IMR-90 (cell line): ENCODE measurements around the gene PFKFB2. TPM values are rescaled to one million over a fixed set of nuclear protein-coding genes. Genes with fewer than 3 reads are reported as not detected.

Experiments used
- ATAC-seq: fragments of 200-7000 bp; cut with Tn5 transposase; 2 replicates; pipeline ENCODE4 v1.9.1; 2020; ENCODE audit warnings: low read depth, mild to moderate bottlenecking, moderate library complexity
- BruUV-seq: library from RNA; stranded (reverse); fragments of 400-500 nt; replicated peaks from 2 replicates; lab custom pipeline; 2021; lab: Mats Ljungman, UMichigan
- CTCF ChIA-PET: fragments of 300-600 bp; formaldehyde crosslinking; extraction: SDS; loops from one replicate; lab custom pipeline; 2021; ENCODE audit warnings: antibody characterized with exemption; lab: Yijun Ruan, JAX
- POLR2A ChIA-PET: fragments of 300-600 bp; sonication (Branson Sonifier 250); formaldehyde crosslinking; loops from one replicate; lab custom pipeline; 2022; ENCODE audit warnings: antibody characterized with exemption; ENCODE audit not compliant: unreplicated experiment; lab: Charles Lee
- DNase-seq: peaks from one replicate; pipeline ENCODE4 v3.0.0; 2013
- H2AFZ ChIP-seq: replicated peaks from 2 replicates; pipeline ENCODE3; 2013; ENCODE audit warnings: low read length, mild to moderate bottlenecking; ENCODE audit not compliant: poor library complexity
- H2AK5ac ChIP-seq: 2 replicates; pipeline ENCODE4 v1.6.1; 2013; ENCODE audit warnings: low read depth, low read length, inconsistent platforms
- H2AK9ac ChIP-seq: replicated peaks from 2 replicates; pipeline ENCODE3; 2013; ENCODE audit warnings: mild to moderate bottlenecking, low read depth, low read length, moderate library complexity; ENCODE audit not compliant: poor library complexity
- H2BK120ac ChIP-seq: 2 replicates; pipeline ENCODE4 v1.6.1; 2013; ENCODE audit warnings: low read depth, low read length, inconsistent platforms
- H2BK15ac ChIP-seq: 3 replicates; pipeline ENCODE4 v1.6.1; 2013; ENCODE audit warnings: low read depth, low read length, inconsistent platforms
- H2BK20ac ChIP-seq: 2 replicates; pipeline ENCODE4 v1.6.1; 2013; ENCODE audit warnings: low read depth, mild to moderate bottlenecking, inconsistent platforms, low read length, moderate library complexity
- H2BK5ac ChIP-seq: 2 replicates; pipeline ENCODE4 v1.6.1; 2013; ENCODE audit warnings: mild to moderate bottlenecking, low read depth, low read length, inconsistent platforms; ENCODE audit not compliant: poor library complexity, severe bottlenecking
- H3K14ac ChIP-seq: replicated peaks from 2 replicates; pipeline ENCODE4 v1.6.1; 2013; ENCODE audit warnings: low read depth, low read length, inconsistent platforms
- H3K18ac ChIP-seq: 2 replicates; pipeline ENCODE4 v1.6.1; 2013; ENCODE audit warnings: low read depth, low read length, control low read depth
- H3K23ac ChIP-seq: 2 replicates; pipeline ENCODE4 v1.6.1; 2013; ENCODE audit warnings: low read depth, low read length, inconsistent platforms
- H3K27ac ChIP-seq: 2 replicates; pipeline ENCODE4 v1.5.1; 2013; ENCODE audit warnings: mild to moderate bottlenecking, control low read depth, low read length; ENCODE audit not compliant: insufficient read depth
- H3K27me3 ChIP-seq: 2 replicates; pipeline ENCODE4 v1.6.1; 2013; ENCODE audit warnings: low read length; ENCODE audit not compliant: control insufficient read depth, insufficient read depth
- H3K36me3 ChIP-seq: 2 replicates; pipeline ENCODE4 v1.6.1; 2013; ENCODE audit warnings: low read length, mixed read lengths; ENCODE audit not compliant: control insufficient read depth, insufficient read depth
- H3K4ac ChIP-seq: 2 replicates; pipeline ENCODE4 v1.6.1; 2013; ENCODE audit warnings: low read depth, low read length, inconsistent platforms
- H3K4me1 ChIP-seq: 2 replicates; pipeline ENCODE4 v1.6.1; 2013; ENCODE audit warnings: low read length, mixed read lengths; ENCODE audit not compliant: control insufficient read depth, insufficient read depth
- H3K4me2 ChIP-seq: 2 replicates; pipeline ENCODE4 v1.6.1; 2013; ENCODE audit warnings: low read depth, mild to moderate bottlenecking, control low read depth, low read length, moderate library complexity
- H3K4me3 ChIP-seq: 2 replicates; pipeline ENCODE4 v1.5.1; 2013; ENCODE audit warnings: low read depth, mild to moderate bottlenecking, control low read depth, low read length, moderate library complexity; ENCODE audit not compliant: insufficient read depth
- H3K56ac ChIP-seq: 2 replicates; pipeline ENCODE4 v1.6.1; 2013; ENCODE audit warnings: low read length, inconsistent platforms; ENCODE audit not compliant: insufficient read depth; ENCODE audit errors: extremely low read depth
- H3K79me1 ChIP-seq, 2 experiments: 2 replicates each; pipeline ENCODE4 v1.6.1; 2013; ENCODE audit warnings: low read length in 2 of 2, inconsistent platforms in 1 of 2, low read depth in 1 of 2
- H3K9ac ChIP-seq: 2 replicates; pipeline ENCODE4 v1.6.1; 2013; ENCODE audit warnings: low read depth, low read length, control low read depth
- H3K9me1 ChIP-seq: 2 replicates; pipeline ENCODE4 v1.6.1; 2013; ENCODE audit warnings: low read length, inconsistent platforms; ENCODE audit not compliant: insufficient read depth
- H3K9me3 ChIP-seq: 2 replicates; pipeline ENCODE4 v1.6.1; 2013; ENCODE audit warnings: low read length; ENCODE audit not compliant: control insufficient read depth, insufficient read depth
- H4K20me1 ChIP-seq: 2 replicates; pipeline ENCODE4 v1.6.1; 2013; ENCODE audit warnings: low read length, inconsistent platforms; ENCODE audit not compliant: insufficient read depth
- H4K5ac ChIP-seq: 2 replicates; pipeline ENCODE4 v1.6.1; 2013; ENCODE audit warnings: mild to moderate bottlenecking, low read depth, low read length, control low read depth
- H4K8ac ChIP-seq, 2 experiments: 2 replicates each; pipeline ENCODE4 v1.6.1; 2013; ENCODE audit warnings: low read depth in 2 of 2, low read length in 2 of 2, control low read depth in 1 of 2, inconsistent platforms in 1 of 2
- H4K91ac ChIP-seq: 2 replicates; pipeline ENCODE4 v1.6.1; 2013; ENCODE audit warnings: low read depth, low read length, inconsistent platforms; ENCODE audit not compliant: insufficient read depth
- BHLHE40 ChIP-seq: fragments of 150-350 bp; IDR thresholded peaks from 2 replicates; pipeline ENCODE4 v1.6.1; 2016; ENCODE audit warnings: mild to moderate bottlenecking, low read depth, low read length
- CEBPB ChIP-seq: IDR thresholded peaks from 2 replicates; pipeline ENCODE4 v1.6.1; 2012; ENCODE audit warnings: low read depth, low read length, improper control_type of control experiment
- CHD1 ChIP-seq: IDR thresholded peaks from 2 replicates; pipeline ENCODE4 v1.6.1; 2012; ENCODE audit warnings: low read depth, low read length, improper control_type of control experiment
- CTCF ChIP-seq: conservative IDR thresholded peaks from 2 replicates; pipeline ENCODE4 v1.5.1; 2012; ENCODE audit warnings: mild to moderate bottlenecking, low read depth, low read length, improper control_type of control experiment
- ELK1 ChIP-seq: fragments of 150-350 bp; IDR thresholded peaks from 2 replicates; pipeline ENCODE4 v1.6.1; 2016; ENCODE audit warnings: low read depth, mild to moderate bottlenecking, low read length, moderate library complexity, borderline replicate concordance
- FOS ChIP-seq: fragments of 150-350 bp; IDR thresholded peaks from 2 replicates; pipeline ENCODE4 v1.6.1; 2016; ENCODE audit warnings: low read depth, low read length
- MAFK ChIP-seq: IDR thresholded peaks from 2 replicates; pipeline ENCODE4 v1.6.1; 2012; ENCODE audit warnings: low read depth, low read length, improper control_type of control experiment
- MAZ ChIP-seq: IDR thresholded peaks from 2 replicates; pipeline ENCODE4 v1.6.1; 2012; ENCODE audit warnings: low read depth, mild to moderate bottlenecking, low read length, improper control_type of control experiment, moderate library complexity, borderline replicate concordance
- MXI1 ChIP-seq: IDR thresholded peaks from 2 replicates; pipeline ENCODE4 v1.6.1; 2012; ENCODE audit warnings: low read depth, mild to moderate bottlenecking, low read length, moderate library complexity, borderline replicate concordance
- NFE2L2 ChIP-seq: fragments of 150-350 bp; IDR thresholded peaks from 2 replicates; pipeline ENCODE4 v1.6.1; 2016; ENCODE audit warnings: low read depth, mild to moderate bottlenecking, low read length
- POLR2A ChIP-seq: IDR thresholded peaks from 2 replicates; pipeline ENCODE4 v1.6.1; 2012; ENCODE audit warnings: mild to moderate bottlenecking, low read depth, low read length
- RAD21 ChIP-seq: IDR thresholded peaks from 2 replicates; pipeline ENCODE4 v1.6.1; 2012; ENCODE audit warnings: low read length, improper control_type of control experiment
- RCOR1 ChIP-seq: IDR thresholded peaks from 2 replicates; pipeline ENCODE4 v1.6.1; 2012; ENCODE audit warnings: mild to moderate bottlenecking, low read length, improper control_type of control experiment; ENCODE audit not compliant: insufficient replicate concordance
- RFX5 ChIP-seq: IDR thresholded peaks from 2 replicates; pipeline ENCODE4 v1.8.0; 2012; ENCODE audit warnings: low read depth, mild to moderate bottlenecking, low read length, moderate library complexity
- SMC3 ChIP-seq: fragments of 150-350 bp; IDR thresholded peaks from 2 replicates; pipeline ENCODE4 v1.6.1; 2016; ENCODE audit warnings: low read depth, mild to moderate bottlenecking, antibody characterized with exemption, low read length, moderate library complexity
- USF2 ChIP-seq: fragments of 150-350 bp; IDR thresholded peaks from 2 replicates; pipeline ENCODE4 v1.6.1; 2017; ENCODE audit warnings: mild to moderate bottlenecking, antibody characterized with exemption, low read length, low read depth
- WGBS, 2 experiments: methylation state at CpG; one replicate each; pipeline versions ENCODE4 v1.1.5 to v1.1.7; 2013; ENCODE audit warnings: missing lambda C conversion rate in 2 of 2; ENCODE audit not compliant: insufficient read length in 1 of 2; ENCODE audit errors: extremely low coverage in 2 of 2; 5-methylcytosine and 5-hydroxymethylcytosine counted together
- dilution Hi-C: fragments of 300-500 bp; cut with HindIII; formaldehyde crosslinking; loops from one replicate; pipeline ENCODE4 v1.14.3; 2018; ENCODE audit warnings: low sequenced_read_pairs; ENCODE audit not compliant: unreplicated experiment
- in situ Hi-C: fragments of 300-500 bp; cut with MboI; formaldehyde crosslinking; loops from 3 replicates; pipeline ENCODE4 v1.14.3; 2019; ENCODE audit warnings: low sequenced_read_pairs, inconsistent platforms, mixed read lengths
- intact Hi-C: fragments of 100-400 bp; cut with micrococcal nuclease; formaldehyde crosslinking; loops from 2 replicates; pipeline ENCODE4 v1.10.0; 2022
- polyA plus RNA-seq, 3 experiments: library from polyadenylated mRNA; depleted of rRNA; stranded (reverse); fragments of >200 nt; gene quantifications; 2 replicates each; pipeline ENCODE4 v1.2.3, GENCODE V29; 2012; ENCODE audit warnings: low replicate concordance in 1 of 3
- total RNA-seq: library from RNA; depleted of rRNA; stranded (reverse); fragments of >200 nt; gene quantifications from 2 replicates; pipeline ENCODE4 v1.2.3, GENCODE V29; 2012

The PFKFB2 gene
- total and polyA plus RNA-seq, 2 of the 4 experiments (the other 2 are of a cell fraction), result 0.62 to 1.3 TPM

GRCh38 chr1:207027921-207028320 lies 25.2 kb upstream of the PFKFB2 start:
- Histone ChIP-seq H3K4me2 (no peak overlapping the region), H4K8ac (no peak overlapping the region), H3K4ac (no peak overlapping the region), H2BK5ac (no peak overlapping the region), H4K91ac (no peak overlapping the region), H2BK20ac (no peak overlapping the region), H3K23ac (no peak overlapping the region), H2AK9ac (no peak overlapping the region), H3K9me1 (peaks cover 3% of the 10 kb centered on the region; the same call in 1 of the 2 replicates), H3K9me3 (no peaks in the 10 kb centered on the region), H4K20me1 (no peaks in the 10 kb centered on the region), H3K27me3 (peaks cover 10% of the 10 kb centered on the region), H3K4me1 (peaks cover 6% of the 10 kb centered on the region), H2AFZ (no peak overlapping the region), H3K27ac (no peak overlapping the region), H3K36me3 (no peaks in the 10 kb centered on the region), H3K4me3 (no peak overlapping the region), H3K56ac (no peak overlapping the region), H3K18ac (no peak overlapping the region), H2AK5ac (no peak overlapping the region), H2BK15ac (no peak overlapping the region), H3K9ac (no peak overlapping the region), H3K79me1 (no peaks in the 10 kb centered on the region), H2BK120ac (no peak overlapping the region), H4K5ac (no peak overlapping the region), H3K14ac (no peak overlapping the region)
- TF ChIP-seq CHD1, result no peak
- TF ChIP-seq USF2, result no peak
- no peak for TF ChIP-seq MAZ
- TF ChIP-seq NFE2L2, result no peak
- TF ChIP-seq MXI1, result no peak
- TF ChIP-seq RCOR1, result no peak
- no peak for TF ChIP-seq CTCF
- no peak for TF ChIP-seq MAFK
- no peak for TF ChIP-seq CEBPB
- TF ChIP-seq RFX5, result no peak
- TF ChIP-seq POLR2A, result no peak
- TF ChIP-seq RAD21, result no peak
- no peak for TF ChIP-seq FOS
- TF ChIP-seq BHLHE40, result no peak
- TF ChIP-seq ELK1, result no peak
- TF ChIP-seq SMC3, result no peak
- no CpG with 5 or more reads among the region's 1 CpG for WGBS, 2 experiments
- in situ Hi-C loops (no loop called here), dilution Hi-C loops (no loop called here), intact Hi-C loops (no loop called here)
- DNase-seq (no peak), ATAC-seq (no peak)
- POLR2A ChIA-PET, result no interaction called here
- BruUV-seq, result no TSS peak
- CTCF ChIA-PET, result no interaction called here
